HL-60 (cell line): ENCODE data around the gene MFAP2.

Experiments used
- DNase-seq, 2 experiments: peaks; one replicate each; pipeline ENCODE4 v3.0.0-alpha.2; 2010 to 2020; ENCODE audit warnings: low read depth in 1 of 2, low spot score in 1 of 2
- H3K27ac ChIP-seq: fragments of 250-450 bp; sonication (Bioruptor Pico); replicated peaks from 2 replicates; pipeline ENCODE4 v1.5.1; 2020; ENCODE audit warnings: mild to moderate bottlenecking, moderate library complexity
- H3K27me3 ChIP-seq: fragments of 250-450 bp; sonication (Bioruptor Pico); 2 replicates; pipeline ENCODE4 v1.5.1; 2021; ENCODE audit warnings: mild to moderate bottlenecking, moderate library complexity; ENCODE audit not compliant: insufficient read depth, poor library complexity, severe bottlenecking
- H3K4me3 ChIP-seq: replicated peaks from 2 replicates; pipeline ENCODE4 v1.5.1; 2011; ENCODE audit warnings: mild to moderate bottlenecking, control low read depth, low read length; ENCODE audit not compliant: insufficient read depth
- CTCF ChIP-seq: IDR thresholded peaks from one replicate; pipeline ENCODE4 v1.5.1; 2011; ENCODE audit warnings: low read length, control low read depth, inconsistent platforms; ENCODE audit not compliant: insufficient read depth
- GABPA ChIP-seq: IDR thresholded peaks from 2 replicates; pipeline ENCODE4 v1.6.1; 2012; ENCODE audit warnings: low read depth
- POLR2AphosphoS5 ChIP-seq: IDR thresholded peaks from 2 replicates; pipeline ENCODE4 v1.6.1; 2012; ENCODE audit warnings: low read depth
- REST ChIP-seq: IDR thresholded peaks from 2 replicates; pipeline ENCODE4 v1.6.1; 2012; ENCODE audit warnings: low read depth; ENCODE audit not compliant: insufficient replicate concordance
- SPI1 ChIP-seq: IDR thresholded peaks from 2 replicates; pipeline ENCODE4 v1.6.1; 2012; ENCODE audit warnings: low read depth, mild to moderate bottlenecking, borderline replicate concordance

The MFAP2 gene

GRCh38 chr1:16989676-16990391 is 9.4 kb upstream of the MFAP2 start:
- no peak for DNase-seq
- H3K4me3 ChIP-seq, result no peak overlapping the region
- H3K27me3 ChIP-seq, result no peaks in the 10 kb centered on the region
- TF ChIP-seq GABPA (no peak), REST (no peak), POLR2AphosphoS5 (no peak), CTCF (no peak), SPI1 (no peak)
- no peak overlapping the region for H3K27ac ChIP-seq

- Histone ChIP-seq H3K4me3 (no peak overlapping the region), H3K27ac (no peak overlapping the region), H3K27me3 (no peaks in the 10 kb centered on the region)
- TF ChIP-seq REST (no peak), POLR2AphosphoS5 (no peak), GABPA (no peak), CTCF (no peak), SPI1 (no peak)
- DNase-seq, result no peak
Measured at GRCh38 chr1:16988210-16988609, 7.8 kb upstream of the MFAP2 start.

- no peak overlapping the region for H3K27ac ChIP-seq
- no peak for DNase-seq
- no peak overlapping the region for H3K4me3 ChIP-seq
- TF ChIP-seq CTCF (peak; percentile 32), SPI1 (no peak)
- no peaks in the 10 kb centered on the region for H3K27me3 ChIP-seq
Measured at GRCh38 chr1:16986962-16987361, 6.5 kb upstream of the MFAP2 start.

GRCh38 chr1:16986560-16986959 is 6.1 kb upstream of the MFAP2 start:
- Histone ChIP-seq H3K27me3 (peaks cover 2% of the 10 kb centered on the region), H3K4me3 (no peak overlapping the region), H3K27ac (no peak overlapping the region)
- DNase-seq, result no peak
- TF ChIP-seq REST (no peak), SPI1 (no peak), CTCF (no peak)
